DND-41 (cell line): ENCODE results near the gene PLCB4.

Experiments
- CTCF ChIP-seq: IDR thresholded peaks from 2 replicates; pipeline ENCODE4 v1.5.1; 2012; ENCODE audit warnings: borderline replicate concordance, low read length, moderate library complexity, mild to moderate bottlenecking; ENCODE audit not compliant: poor library complexity, severe bottlenecking; ENCODE audit errors: extremely low read depth
- EZH2 ChIP-seq: IDR thresholded peaks from 3 replicates; pipeline ENCODE4 v1.6.1; 2012; ENCODE audit warnings: borderline replicate concordance, low read depth, mild to moderate bottlenecking, moderate library complexity, low read length, inconsistent platforms; ENCODE audit not compliant: severe bottlenecking

- TF ChIP-seq CTCF, result no peak
- TF ChIP-seq EZH2, result no peak
These were observed 320.5 kb downstream of the PLCB4 start for GRCh38 chr20:9389346-9389745.
